Measurements from ENCODE around the gene TSPAN9.

- no peak for TF ChIP-seq CTCF (IDR thresholded peaks at IDR 0.05)
- TF ChIP-seq POLR2AphosphoS5 (IDR thresholded peaks at IDR 0.05) = no peak
These were observed 249.1 kb downstream of the TSPAN9 start for GRCh38 chr12:3326156-3326849.
